ENCODE measurements around the gene TBX10. TPM values are rescaled to one million over a fixed set of nuclear protein-coding genes. Genes with fewer than 3 reads are reported as not detected.

TBX10 gene
- total and polyA plus RNA-seq, 4 donors: not detected

- Histone ChIP-seq H3K9ac (ENCODE audit: insufficient read depth in 1 of 2, low read length in 2 of 2) (no peak overlapping the region), H3K27ac (ENCODE audit: low read depth in 1 of 2, low read length in 1 of 2) (no peak overlapping the region), H3K36me3 (ENCODE audit: control insufficient read depth in 4 of 4, insufficient read depth in 4 of 4, low read length in 4 of 4) (peaks cover 5 to 24% (median 19%) of the 10 kb centered on the region in 4 donors), H3K9me3 (ENCODE audit: control insufficient read depth in 4 of 4, insufficient read depth in 3 of 4, low read length in 3 of 4) (no peaks in the 10 kb centered on the region), H3K4me3 (no peak overlapping the region), H3K27me3 (ENCODE audit: control insufficient read depth in 3 of 3, insufficient read depth in 3 of 3, low read length in 2 of 3) (no peaks in the 10 kb centered on the region), H3K4me1 (ENCODE audit: control insufficient read depth in 5 of 5, insufficient read depth in 5 of 5, low read length in 5 of 5) (peaks cover 0 to 14% (median 4%) of the 10 kb centered on the region in 5 donors)
- no peak for ATAC-seq (ENCODE audit: insufficient read depth, low FRiP score)
- no peak for TF ChIP-seq CTCF (IDR thresholded peaks at IDR 0.05; ENCODE audit: control extremely low read depth, extremely low read depth)
- WGBS, 2 donors: 96 to 97% methylated on average over 1 of the region's 1 CpG
- no peak for DNase-seq
Measured at GRCh38 chr11:67588136-67588503, 51.4 kb downstream of the TBX10 start.

- H3K4me1 ChIP-seq (ENCODE audit: control insufficient read depth in 5 of 5, insufficient read depth in 5 of 5, low read length in 5 of 5): peaks cover 0 to 14% (median 8%) of the 10 kb centered on the region in 5 donors
- no peaks in the 10 kb centered on the region for H3K9me3 ChIP-seq (ENCODE audit: control insufficient read depth in 4 of 4, insufficient read depth in 3 of 4, low read length in 3 of 4)
- no peak overlapping the region for H3K27ac ChIP-seq (ENCODE audit: low read depth in 1 of 2, low read length in 1 of 2)
- ATAC-seq (ENCODE audit: insufficient read depth, low FRiP score) (no peak), DNase-seq (no peak)
- peaks cover 5 to 24% (median 19%) of the 10 kb centered on the region in 4 donors for H3K36me3 ChIP-seq (ENCODE audit: control insufficient read depth in 4 of 4, insufficient read depth in 4 of 4, low read length in 4 of 4)
- no peaks in the 10 kb centered on the region for H3K27me3 ChIP-seq (ENCODE audit: control insufficient read depth in 3 of 3, insufficient read depth in 3 of 3, low read length in 2 of 3)
- no peak for TF ChIP-seq CTCF (IDR thresholded peaks at IDR 0.05; ENCODE audit: control extremely low read depth, extremely low read depth)
- H3K4me3 ChIP-seq: no peak overlapping the region
- 85 to 88% methylated on average over 4 to 5 of the region's 5 CpGs for WGBS, 2 donors
- H3K9ac ChIP-seq (ENCODE audit: insufficient read depth in 1 of 2, low read length in 2 of 2): no peak overlapping the region
Measured at GRCh38 chr11:67586568-67587250, 52.9 kb downstream of the TBX10 start.

- H3K4me1 ChIP-seq (ENCODE audit: control insufficient read depth in 5 of 5, insufficient read depth in 5 of 5, low read length in 5 of 5): peaks cover 0 to 14% (median 9%) of the 10 kb centered on the region in 5 donors
- peaks cover 0 to 3% (median 0%) of the 10 kb centered on the region in 3 donors for H3K27me3 ChIP-seq (ENCODE audit: control insufficient read depth in 3 of 3, insufficient read depth in 3 of 3, low read length in 2 of 3)
- WGBS, 2 donors: 77 to 95% methylated on average over 4 of the region's 4 CpGs
- DNase-seq: no peak
- TF ChIP-seq CTCF (IDR thresholded peaks at IDR 0.05; ENCODE audit: control extremely low read depth, extremely low read depth): no peak
- H3K27ac ChIP-seq (ENCODE audit: low read depth in 1 of 2, low read length in 1 of 2): peak overlapping the region in 1 of 2 donors; percentile 8
- H3K9me3 ChIP-seq (ENCODE audit: control insufficient read depth in 4 of 4, insufficient read depth in 3 of 4, low read length in 3 of 4): no peaks in the 10 kb centered on the region
- peaks cover 5 to 24% (median 19%) of the 10 kb centered on the region in 4 donors for H3K36me3 ChIP-seq (ENCODE audit: control insufficient read depth in 4 of 4, insufficient read depth in 4 of 4, low read length in 4 of 4)
- H3K4me3 ChIP-seq: no peak overlapping the region
- no peak overlapping the region for H3K9ac ChIP-seq (ENCODE audit: insufficient read depth in 1 of 2, low read length in 2 of 2)
- no peak for ATAC-seq (ENCODE audit: insufficient read depth, low FRiP score)
Measured at GRCh38 chr11:67585911-67586310, 53.7 kb downstream of the TBX10 start.

All from lung (tissue), 12 donors.